Karpas-422 (cell line): Measurements from ENCODE around the gene GPR155. TPM values are rescaled to one million over a fixed set of nuclear protein-coding genes. Genes with fewer than 3 reads are reported as not detected.

ENCODE experiments used
- DNase-seq: peaks from one replicate; pipeline ENCODE4 v3.0.0-alpha.2; 2015
- H2AFZ ChIP-seq: fragments of 200-600 bp; sonication (generic); 2 replicates; pipeline ENCODE4 v1.6.1; 2014; ENCODE audit warnings: antibody characterized with exemption, low read length, mixed read lengths
- H3K27ac ChIP-seq: fragments of 200-600 bp; sonication (generic); 2 replicates; pipeline ENCODE4 v1.5.1; 2014; ENCODE audit warnings: mild to moderate bottlenecking, low read length, moderate library complexity
- H3K27me3 ChIP-seq: fragments of 200-600 bp; sonication (generic); 2 replicates; pipeline ENCODE4 v1.6.1; 2014; ENCODE audit warnings: low read length, mixed read lengths
- H3K36me3 ChIP-seq: fragments of 200-600 bp; sonication (generic); 2 replicates; pipeline ENCODE4 v1.6.1; 2014; ENCODE audit warnings: low read length, mixed read lengths; ENCODE audit not compliant: insufficient read depth
- H3K4me1 ChIP-seq: fragments of 200-600 bp; sonication (generic); 2 replicates; pipeline ENCODE4 v1.6.1; 2014; ENCODE audit warnings: mild to moderate bottlenecking, low read length, mixed read lengths
- H3K4me2 ChIP-seq: fragments of 200-600 bp; sonication (generic); 2 replicates; pipeline ENCODE4 v1.6.1; 2014; ENCODE audit warnings: low read length, low read depth, mild to moderate bottlenecking; ENCODE audit not compliant: poor library complexity, severe bottlenecking
- H3K4me3 ChIP-seq: fragments of 200-600 bp; sonication (generic); 2 replicates; pipeline ENCODE4 v1.5.1; 2014; ENCODE audit warnings: mild to moderate bottlenecking, antibody characterized with exemption, low read length, mixed read lengths
- H3K79me2 ChIP-seq: fragments of 200-600 bp; sonication (generic); 2 replicates; pipeline ENCODE4 v1.6.1; 2014; ENCODE audit warnings: mild to moderate bottlenecking, low read length, mixed read lengths
- H3K9ac ChIP-seq: fragments of 200-600 bp; sonication (generic); 2 replicates; pipeline ENCODE4 v1.6.0; 2014; ENCODE audit warnings: low read length
- H3K9me2 ChIP-seq: fragments of 200-600 bp; sonication (generic), shearing (Covaris generic); replicated peaks from 2 replicates; pipeline ENCODE4 v1.6.0; 2014; ENCODE audit warnings: mild to moderate bottlenecking, low read length, moderate library complexity; ENCODE audit not compliant: insufficient read depth
- H3K9me3 ChIP-seq: fragments of 300-700, 200-600 bp; sonication (generic); 2 replicates; pipeline ENCODE4 v1.6.1; 2014; ENCODE audit warnings: low read length, mixed read lengths
- H4K20me1 ChIP-seq: fragments of 200-600 bp; sonication (generic); 2 replicates; pipeline ENCODE4 v1.6.1; 2014; ENCODE audit warnings: mild to moderate bottlenecking, antibody characterized with exemption, low read length, low read depth; ENCODE audit not compliant: insufficient read depth
- total RNA-seq: library from RNA; depleted of rRNA; stranded (reverse); fragments of >200 nt; shearing (Covaris generic); gene quantifications from 2 replicates; pipeline ENCODE4 v1.2.3, GENCODE V29; 2014; ENCODE audit warnings: low replicate concordance; rRNA removed

The GPR155 gene, protein sequence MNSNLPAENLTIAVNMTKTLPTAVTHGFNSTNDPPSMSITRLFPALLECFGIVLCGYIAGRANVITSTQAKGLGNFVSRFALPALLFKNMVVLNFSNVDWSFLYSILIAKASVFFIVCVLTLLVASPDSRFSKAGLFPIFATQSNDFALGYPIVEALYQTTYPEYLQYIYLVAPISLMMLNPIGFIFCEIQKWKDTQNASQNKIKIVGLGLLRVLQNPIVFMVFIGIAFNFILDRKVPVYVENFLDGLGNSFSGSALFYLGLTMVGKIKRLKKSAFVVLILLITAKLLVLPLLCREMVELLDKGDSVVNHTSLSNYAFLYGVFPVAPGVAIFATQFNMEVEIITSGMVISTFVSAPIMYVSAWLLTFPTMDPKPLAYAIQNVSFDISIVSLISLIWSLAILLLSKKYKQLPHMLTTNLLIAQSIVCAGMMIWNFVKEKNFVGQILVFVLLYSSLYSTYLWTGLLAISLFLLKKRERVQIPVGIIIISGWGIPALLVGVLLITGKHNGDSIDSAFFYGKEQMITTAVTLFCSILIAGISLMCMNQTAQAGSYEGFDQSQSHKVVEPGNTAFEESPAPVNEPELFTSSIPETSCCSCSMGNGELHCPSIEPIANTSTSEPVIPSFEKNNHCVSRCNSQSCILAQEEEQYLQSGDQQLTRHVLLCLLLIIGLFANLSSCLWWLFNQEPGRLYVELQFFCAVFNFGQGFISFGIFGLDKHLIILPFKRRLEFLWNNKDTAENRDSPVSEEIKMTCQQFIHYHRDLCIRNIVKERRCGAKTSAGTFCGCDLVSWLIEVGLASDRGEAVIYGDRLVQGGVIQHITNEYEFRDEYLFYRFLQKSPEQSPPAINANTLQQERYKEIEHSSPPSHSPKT
- total RNA-seq, result 0.69 and 1.0 TPM in 2 replicates

DNA sequence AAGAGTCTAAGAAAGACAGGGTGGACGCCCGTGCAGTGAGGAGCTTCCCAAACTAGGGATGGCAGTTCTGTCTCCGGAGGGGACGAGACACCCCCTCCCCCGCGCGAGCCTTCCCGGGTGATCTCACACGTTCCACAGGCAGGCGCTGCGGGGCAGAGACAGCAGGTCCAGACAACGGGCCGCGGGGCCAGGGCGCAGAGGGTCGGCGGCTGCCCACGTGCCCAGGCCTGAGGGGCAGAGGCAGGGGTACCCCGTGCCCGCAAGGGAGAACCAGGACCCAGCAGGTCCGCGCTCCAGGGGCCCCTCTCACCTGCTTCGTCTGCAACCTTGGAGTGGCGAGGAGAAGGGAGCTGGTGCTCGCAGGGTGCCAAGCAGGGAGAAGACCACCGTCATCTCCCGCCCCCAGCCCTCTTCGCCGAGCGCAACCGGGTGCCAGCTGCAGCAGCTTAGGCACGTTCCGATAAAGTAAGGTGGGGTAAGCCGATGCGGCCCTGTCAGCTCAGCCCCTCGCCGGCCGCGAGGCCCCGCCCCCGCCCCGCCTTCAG lies at the start of gene GPR155:
Gene GPR155, minus strand, starts transcription at position 467 of the 545 bp plus-strand sequence. CDS start 5,073 bp downstream, outside the sequence.
- no peaks in the 10 kb centered on the region for H3K27me3 ChIP-seq
- peak within 1 kb of the TSS; percentile 81 for H3K4me3 ChIP-seq
- no peaks in the 10 kb centered on the region for H4K20me1 ChIP-seq
- H3K36me3 ChIP-seq, result no peaks in the 10 kb centered on the region
- H3K79me2 ChIP-seq, result no peaks in the 10 kb centered on the region
- peak; percentile 49 for DNase-seq
- H3K4me2 ChIP-seq, result peak within 1 kb of the TSS; percentile 91
- H2AFZ ChIP-seq, result peak within 1 kb of the TSS; percentile 95
- no peak within 1 kb of the TSS for H3K27ac ChIP-seq
- peak within 1 kb of the TSS; percentile 73 for H3K9ac ChIP-seq
- peaks cover 6% of the 10 kb centered on the region for H3K9me2 ChIP-seq
- no peaks in the 10 kb centered on the region for H3K9me3 ChIP-seq
- H3K4me1 ChIP-seq, result peaks cover 19% of the 10 kb centered on the region

DNA sequence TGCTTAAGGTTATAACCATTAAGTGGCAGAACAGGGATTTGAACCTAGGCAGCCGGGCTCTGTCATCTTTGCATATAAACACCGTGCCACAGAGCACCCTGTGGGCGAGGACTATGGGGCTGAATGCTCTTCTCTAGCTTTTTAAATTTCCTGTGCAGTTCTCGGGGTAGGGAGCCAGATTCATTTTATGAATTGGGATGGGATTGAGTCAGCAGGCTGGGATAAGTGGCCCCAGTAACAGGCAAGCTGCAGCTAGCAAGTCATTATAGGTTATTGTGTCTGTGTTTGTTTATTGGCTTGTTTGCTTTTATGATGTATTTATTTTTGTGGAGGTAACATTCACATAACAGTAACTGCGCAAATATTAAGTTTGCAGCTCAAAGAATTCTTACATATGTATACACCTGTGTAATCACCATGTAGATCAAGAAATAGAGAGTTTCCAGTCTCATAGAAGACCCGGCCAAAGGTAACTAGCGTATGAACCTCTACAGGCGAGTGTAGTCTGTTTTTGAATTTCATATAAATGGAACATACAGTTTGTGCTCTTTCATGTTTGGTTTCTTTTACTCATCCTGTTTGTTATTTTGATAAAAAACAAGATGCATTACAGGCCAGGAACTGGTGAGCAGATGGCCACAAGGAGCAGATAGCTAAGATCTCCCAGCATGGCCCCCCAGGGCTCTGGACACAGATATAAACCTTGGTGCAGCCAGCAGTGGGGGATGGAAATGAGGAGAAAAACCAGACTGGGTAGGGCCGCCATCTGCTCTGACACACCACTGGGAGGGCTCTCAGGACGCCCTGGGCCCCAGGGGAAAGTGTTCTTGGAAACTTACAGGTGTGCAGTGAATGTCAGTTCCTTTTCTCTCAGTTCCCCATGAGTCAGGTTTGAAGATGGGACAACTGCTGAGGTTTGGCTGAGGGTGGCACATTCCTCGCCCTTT lies 49.2 kb upstream of the GPR155 start:
- H2AFZ ChIP-seq, result no peak overlapping the region
- H3K4me3 ChIP-seq, result no peak overlapping the region
- no peaks in the 10 kb centered on the region for H3K79me2 ChIP-seq
- H3K27ac ChIP-seq, result no peak overlapping the region
- H3K4me1 ChIP-seq, result peaks cover 8% of the 10 kb centered on the region
- no peaks in the 10 kb centered on the region for H3K9me2 ChIP-seq
- H3K9ac ChIP-seq, result no peak overlapping the region
- H3K9me3 ChIP-seq, result no peaks in the 10 kb centered on the region
- no peak overlapping the region for H3K4me2 ChIP-seq
- no peaks in the 10 kb centered on the region for H3K36me3 ChIP-seq
- no peaks in the 10 kb centered on the region for H4K20me1 ChIP-seq
- peak; percentile 51 for DNase-seq
- H3K27me3 ChIP-seq, result no peaks in the 10 kb centered on the region

DNA sequence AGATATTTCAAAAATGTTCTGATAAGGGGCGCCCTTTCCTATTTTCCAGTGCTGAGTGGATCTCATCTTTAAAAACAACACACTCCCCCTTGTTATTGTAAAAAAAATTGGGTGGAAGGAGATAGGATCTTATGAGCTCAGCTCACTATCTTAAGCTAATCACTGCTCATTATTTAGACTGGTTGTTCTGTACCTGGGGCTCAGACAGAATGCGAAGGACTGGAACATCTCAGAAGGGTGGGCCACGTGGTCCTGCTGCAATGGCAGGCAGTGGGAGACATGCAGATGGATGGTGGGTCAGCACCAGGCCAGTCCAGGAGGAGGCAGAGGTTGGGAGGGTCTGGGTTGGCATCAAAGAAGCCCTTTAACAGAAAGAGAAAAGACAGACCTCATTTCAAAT lies 48.3 kb upstream of the GPR155 start:
- Histone ChIP-seq H3K4me1 (peaks cover 8% of the 10 kb centered on the region), H3K9me2 (no peaks in the 10 kb centered on the region), H2AFZ (no peak overlapping the region)

DNA sequence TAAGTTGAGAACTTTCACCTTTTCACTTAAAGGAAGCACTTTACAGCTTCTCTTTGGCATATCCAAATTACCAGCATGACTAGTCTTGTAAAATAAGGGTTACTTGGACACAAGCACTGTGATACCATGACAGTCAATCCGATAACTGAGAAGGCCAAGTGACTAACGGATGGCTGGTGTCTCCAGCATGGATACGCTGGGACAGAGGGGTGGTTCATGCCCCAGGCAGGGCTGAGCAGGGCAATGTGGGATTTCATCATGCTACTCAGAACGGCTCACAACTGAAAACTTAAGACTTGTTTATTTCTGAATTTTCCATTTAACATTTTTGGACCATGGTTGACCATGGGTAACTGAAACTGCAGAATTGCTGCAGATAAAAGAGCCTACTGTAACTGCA lies 43.1 kb upstream of the GPR155 start:
- DNase-seq, result no peak
- Histone ChIP-seq H3K9me3 (peaks cover 2% of the 10 kb centered on the region; the same call in 1 of the 2 replicates), H3K27ac (no peak overlapping the region), H3K79me2 (no peaks in the 10 kb centered on the region), H3K27me3 (no peaks in the 10 kb centered on the region; the same call in 1 of the 2 replicates), H2AFZ (no peak overlapping the region), H3K9ac (no peak overlapping the region), H3K36me3 (no peaks in the 10 kb centered on the region), H3K9me2 (no peaks in the 10 kb centered on the region), H3K4me1 (no peaks in the 10 kb centered on the region), H3K4me3 (no peak overlapping the region), H4K20me1 (no peaks in the 10 kb centered on the region), H3K4me2 (no peak overlapping the region)

More for the DNA sequence above, 48.3 kb upstream of the GPR155 start:
- no peaks in the 10 kb centered on the region for H4K20me1 ChIP-seq
- H3K9me3 ChIP-seq, result no peaks in the 10 kb centered on the region
- no peak overlapping the region for H3K4me3 ChIP-seq
- H3K27ac ChIP-seq, result no peak overlapping the region
- no peak overlapping the region for H3K9ac ChIP-seq
- H3K36me3 ChIP-seq, result no peaks in the 10 kb centered on the region
- no peaks in the 10 kb centered on the region for H3K79me2 ChIP-seq
- no peaks in the 10 kb centered on the region for H3K27me3 ChIP-seq
- no peak overlapping the region for H3K4me2 ChIP-seq
- DNase-seq, result no peak

DNA sequence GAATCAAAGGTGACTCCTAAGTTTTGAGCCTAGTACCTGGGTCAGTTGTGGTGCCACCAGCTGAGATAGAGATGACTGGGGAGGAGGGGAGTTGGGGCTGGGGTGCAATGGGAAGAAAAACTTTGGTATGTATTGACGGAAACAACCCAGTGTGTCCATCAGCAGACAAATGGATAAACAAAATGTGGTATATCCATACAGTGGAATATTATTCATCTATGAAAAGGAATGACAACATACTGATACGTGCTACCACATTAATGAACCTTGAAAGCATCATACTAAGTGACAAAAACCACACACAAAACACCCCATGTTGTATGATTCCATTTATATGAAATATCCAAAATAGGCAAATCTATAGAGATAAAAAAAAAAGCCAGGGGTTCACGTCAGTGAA lies 41.1 kb upstream of the GPR155 start:
- H3K27ac ChIP-seq, result no peak overlapping the region
- no peaks in the 10 kb centered on the region; the same call in 1 of the 2 replicates for H3K27me3 ChIP-seq
- no peak overlapping the region for H2AFZ ChIP-seq
- H4K20me1 ChIP-seq, result no peaks in the 10 kb centered on the region
- no peak overlapping the region for H3K9ac ChIP-seq
- H3K4me1 ChIP-seq, result no peaks in the 10 kb centered on the region
- DNase-seq, result no peak
- peaks cover 2% of the 10 kb centered on the region; the same call in 1 of the 2 replicates for H3K9me3 ChIP-seq
- no peak overlapping the region for H3K4me3 ChIP-seq
- no peaks in the 10 kb centered on the region for H3K9me2 ChIP-seq
- no peak overlapping the region for H3K4me2 ChIP-seq
- H3K36me3 ChIP-seq, result no peaks in the 10 kb centered on the region
- no peaks in the 10 kb centered on the region for H3K79me2 ChIP-seq

DNA sequence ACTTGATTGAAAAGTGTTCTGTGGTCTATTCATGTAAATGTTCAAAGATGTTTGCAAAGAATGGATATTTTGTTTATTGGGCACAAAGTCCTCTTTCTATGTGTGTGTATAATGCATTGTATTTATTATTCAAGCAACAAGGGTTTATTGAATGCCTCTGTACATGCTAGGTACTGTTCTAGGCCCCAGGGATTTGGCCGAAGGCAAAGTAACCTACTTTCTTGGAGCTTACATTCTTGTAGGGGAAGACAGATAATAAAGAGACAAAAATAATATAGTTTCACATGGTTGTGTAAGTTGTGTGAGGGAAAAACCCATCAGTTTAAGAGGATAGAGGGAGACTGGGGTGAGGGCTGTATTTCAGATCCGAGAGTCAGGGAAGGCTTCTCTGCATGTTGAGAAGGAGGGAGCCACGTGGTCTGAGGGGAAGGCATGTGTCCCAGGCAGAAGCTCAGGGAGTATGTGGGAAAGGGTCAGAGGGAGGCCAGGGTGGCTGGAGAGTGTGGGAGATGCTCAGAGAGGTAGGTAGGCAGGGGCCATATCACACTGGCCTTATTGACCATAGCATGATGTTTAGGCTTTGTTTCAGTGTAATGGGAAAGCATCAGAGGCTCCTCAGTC lies 40.4 kb upstream of the GPR155 start:
- H2AFZ ChIP-seq, result no peak overlapping the region
- no peak overlapping the region for H3K4me3 ChIP-seq
- no peaks in the 10 kb centered on the region for H3K79me2 ChIP-seq
- H3K27ac ChIP-seq, result no peak overlapping the region
- no peak overlapping the region for H3K4me2 ChIP-seq
- no peaks in the 10 kb centered on the region; the same call in 1 of the 2 replicates for H3K27me3 ChIP-seq
- H3K9ac ChIP-seq, result no peak overlapping the region
- no peaks in the 10 kb centered on the region for H3K4me1 ChIP-seq
- no peaks in the 10 kb centered on the region for H3K9me2 ChIP-seq
- no peak for DNase-seq
- no peaks in the 10 kb centered on the region for H3K36me3 ChIP-seq
- H4K20me1 ChIP-seq, result no peaks in the 10 kb centered on the region
- H3K9me3 ChIP-seq, result peaks cover 2% of the 10 kb centered on the region; the same call in 1 of the 2 replicates

DNA sequence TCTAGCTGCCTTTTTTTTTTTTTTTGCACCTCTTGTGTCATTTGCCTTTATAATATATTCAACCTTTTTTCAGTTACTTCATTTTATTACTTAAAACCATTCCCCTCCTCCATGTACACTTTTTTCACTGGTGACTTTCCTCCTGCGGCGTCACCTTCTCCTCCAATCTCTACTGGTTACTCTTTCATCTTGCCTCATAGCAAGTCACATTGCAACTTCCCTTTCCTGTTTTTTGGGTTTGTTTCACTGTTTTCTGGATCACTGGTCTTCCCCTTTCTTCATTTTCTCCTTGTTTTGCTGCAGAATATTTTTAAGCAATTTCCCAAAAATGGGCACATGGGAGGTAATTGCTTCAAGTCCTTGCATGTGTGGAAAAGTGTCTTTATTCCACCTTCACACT lies 37.7 kb upstream of the GPR155 start:
- no peak for DNase-seq
- Histone ChIP-seq H3K79me2 (no peaks in the 10 kb centered on the region), H3K27ac (no peak overlapping the region), H3K27me3 (no peaks in the 10 kb centered on the region; the same call in 1 of the 2 replicates), H3K4me3 (no peak overlapping the region), H3K36me3 (no peaks in the 10 kb centered on the region), H3K9me2 (no peaks in the 10 kb centered on the region), H3K9me3 (peaks cover 2% of the 10 kb centered on the region; the same call in 1 of the 2 replicates), H2AFZ (no peak overlapping the region), H3K4me1 (no peaks in the 10 kb centered on the region), H3K9ac (no peak overlapping the region), H4K20me1 (no peaks in the 10 kb centered on the region), H3K4me2 (no peak overlapping the region)
